Measurements from ENCODE around the gene ARL6IP5. TPM values are rescaled to one million over a fixed set of nuclear protein-coding genes. Genes with fewer than 3 reads are reported as not detected.

ARL6IP5 gene
- total and polyA plus RNA-seq, 4 donors: 25.1 to 46.0 (median 33.8) TPM

- TF ChIP-seq REST (IDR thresholded peaks at IDR 0.05): no peak
- no peak for TF ChIP-seq SP1 (IDR thresholded peaks at IDR 0.05)
- no peak for TF ChIP-seq EGR1 (IDR thresholded peaks at IDR 0.05; ENCODE audit: low read depth in 2 of 2)
Observed at GRCh38 chr3:69082361-69082760, 2.4 kb upstream of the ARL6IP5 start (continued).

- Histone ChIP-seq H3K9ac (ENCODE audit: low read depth in 1 of 2, low read length in 2 of 2) (no peak overlapping the region), H3K9me3 (ENCODE audit: control insufficient read depth in 4 of 4, low read length in 3 of 4) (no peaks in the 10 kb centered on the region), H3K4me3 (ENCODE audit: low read depth in 1 of 3, low read length in 3 of 3) (no peak overlapping the region), H3K36me3 (ENCODE audit: control insufficient read depth in 4 of 4, insufficient read depth in 3 of 4, low read depth in 1 of 4, low read length in 3 of 4) (no peaks in the 10 kb centered on the region), H3K4me1 (ENCODE audit: control insufficient read depth in 4 of 4, insufficient read depth in 4 of 4, low read length in 3 of 4) (peaks cover 12 to 33% (median 26%) of the 10 kb centered on the region in 4 donors), H3K27me3 (ENCODE audit: control insufficient read depth in 4 of 4, insufficient read depth in 4 of 4, low read length in 3 of 4) (no peaks in the 10 kb centered on the region), H3K27ac (ENCODE audit: low read depth in 1 of 2, low read length in 2 of 2) (no peak overlapping the region)
- DNase-seq (ENCODE audit: low spot score): no peak
- no peak for TF ChIP-seq CTCF (IDR thresholded peaks at IDR 0.05; ENCODE audit: low read depth, low read length, missing input control)
Observed at GRCh38 chr3:69082805-69083204, 1.9 kb upstream of the ARL6IP5 start.

- H3K9ac ChIP-seq (ENCODE audit: low read depth in 1 of 2, low read length in 2 of 2): peak overlapping the region; percentile 43 to 91
- WGBS: under 1% methylated on average over 26 of the region's 26 CpGs
- no peaks in the 10 kb centered on the region for H3K27me3 ChIP-seq (ENCODE audit: control insufficient read depth in 4 of 4, insufficient read depth in 4 of 4, low read length in 3 of 4)
- DNase-seq (ENCODE audit: low spot score): peak; percentile 58
- peaks cover 8 to 23% (median 17%) of the 10 kb centered on the region in 4 donors for H3K4me1 ChIP-seq (ENCODE audit: control insufficient read depth in 4 of 4, insufficient read depth in 4 of 4, low read length in 3 of 4)
- peak overlapping the region; percentile 85 to 94 for H3K27ac ChIP-seq (ENCODE audit: low read depth in 1 of 2, low read length in 2 of 2)
- no peaks in the 10 kb centered on the region for H3K9me3 ChIP-seq (ENCODE audit: control insufficient read depth in 4 of 4, low read length in 3 of 4)
- H3K36me3 ChIP-seq (ENCODE audit: control insufficient read depth in 4 of 4, insufficient read depth in 3 of 4, low read depth in 1 of 4, low read length in 3 of 4): no peaks in the 10 kb centered on the region
- peak overlapping the region; percentile 83 to 98 (median 97) for H3K4me3 ChIP-seq (ENCODE audit: low read depth in 1 of 3, low read length in 3 of 3)
- TF ChIP-seq RAD21 (IDR thresholded peaks at IDR 0.05) (no peak), HNF4G (IDR thresholded peaks at IDR 0.05) (no peak), YY1 (IDR thresholded peaks at IDR 0.05) (peak; percentile 76), JUND (IDR thresholded peaks at IDR 0.05) (no peak)
Observed at GRCh38 chr3:69085168-69085832, 563 bp downstream of the ARL6IP5 start.
